Tibial nerve (tissue), 4 donors: Measurements from ENCODE around the gene VEGFC.

Source experiments
- EP300 ChIP-seq, 2 donors: sonication (generic); formaldehyde crosslinking; IDR thresholded peaks; one replicate each; pipeline ENCODE4 v1.6.1; 2017; ENCODE audit warnings: antibody characterized with exemption in 2 of 2, mild to moderate bottlenecking in 1 of 2
- POLR2A ChIP-seq, 2 donors: fragments of 450-650 bp; IDR thresholded peaks; one replicate each; pipeline ENCODE4 v1.6.1; 2017; ENCODE audit warnings: antibody characterized with exemption in 2 of 2, mild to moderate bottlenecking in 2 of 2, moderate library complexity in 2 of 2
- TF ChIP-seq, protein P1 (sequence below), 5 experiments: fragments of 200-600 bp in 3 of 5; fragments of 450-650 bp in 2 of 5; sonication (generic) in 3 of 5; IDR thresholded peaks; one replicate each; pipeline ENCODE4 v1.5.1; 2016 to 2019; ENCODE audit warnings: antibody characterized with exemption in 5 of 5, mild to moderate bottlenecking in 3 of 5, moderate library complexity in 2 of 5

DNA sequence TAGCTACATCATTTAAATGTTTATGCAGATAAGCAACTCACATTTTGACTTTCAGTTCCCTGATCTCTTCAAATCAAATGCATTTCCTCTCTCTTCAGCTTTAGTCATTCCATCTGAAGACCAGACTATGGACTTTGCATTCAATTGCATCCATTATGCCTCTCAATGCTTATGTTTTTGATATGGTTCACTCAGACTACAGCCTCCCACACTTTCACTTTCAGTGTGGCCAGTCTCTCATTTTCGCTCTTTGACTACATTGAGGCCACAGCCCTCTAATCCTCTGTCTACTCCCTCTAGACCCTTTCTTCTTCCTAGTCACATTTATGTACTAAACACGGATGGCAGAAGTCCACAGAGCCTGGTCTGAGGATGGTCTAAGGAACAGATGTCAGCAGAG, 24.5 kb upstream of the VEGFC start:
- TF ChIP-seq, protein P1, sequence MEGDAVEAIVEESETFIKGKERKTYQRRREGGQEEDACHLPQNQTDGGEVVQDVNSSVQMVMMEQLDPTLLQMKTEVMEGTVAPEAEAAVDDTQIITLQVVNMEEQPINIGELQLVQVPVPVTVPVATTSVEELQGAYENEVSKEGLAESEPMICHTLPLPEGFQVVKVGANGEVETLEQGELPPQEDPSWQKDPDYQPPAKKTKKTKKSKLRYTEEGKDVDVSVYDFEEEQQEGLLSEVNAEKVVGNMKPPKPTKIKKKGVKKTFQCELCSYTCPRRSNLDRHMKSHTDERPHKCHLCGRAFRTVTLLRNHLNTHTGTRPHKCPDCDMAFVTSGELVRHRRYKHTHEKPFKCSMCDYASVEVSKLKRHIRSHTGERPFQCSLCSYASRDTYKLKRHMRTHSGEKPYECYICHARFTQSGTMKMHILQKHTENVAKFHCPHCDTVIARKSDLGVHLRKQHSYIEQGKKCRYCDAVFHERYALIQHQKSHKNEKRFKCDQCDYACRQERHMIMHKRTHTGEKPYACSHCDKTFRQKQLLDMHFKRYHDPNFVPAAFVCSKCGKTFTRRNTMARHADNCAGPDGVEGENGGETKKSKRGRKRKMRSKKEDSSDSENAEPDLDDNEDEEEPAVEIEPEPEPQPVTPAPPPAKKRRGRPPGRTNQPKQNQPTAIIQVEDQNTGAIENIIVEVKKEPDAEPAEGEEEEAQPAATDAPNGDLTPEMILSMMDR (IDR thresholded peaks at IDR 0.05) = no peak
- TF ChIP-seq EP300 (IDR thresholded peaks at IDR 0.05) = no peak
- no peak for TF ChIP-seq POLR2A (IDR thresholded peaks at IDR 0.05)
